Neuron (in vitro differentiated cells): ENCODE measurements around the gene NTN3.

Experiments
- H2AFZ ChIP-seq: one replicate; pipeline ENCODE4 v1.6.1; 2013; ENCODE audit warnings: low read depth, mild to moderate bottlenecking, inconsistent platforms, low read length, moderate library complexity
- H3K27me3 ChIP-seq: one replicate; pipeline ENCODE4 v1.6.1; 2013; ENCODE audit warnings: low read length; ENCODE audit not compliant: insufficient read depth
- H3K36me3 ChIP-seq: one replicate; pipeline ENCODE4 v1.6.1; 2013; ENCODE audit warnings: low read length; ENCODE audit not compliant: insufficient read depth
- H3K4me1 ChIP-seq: one replicate; pipeline ENCODE4 v1.6.1; 2013; ENCODE audit warnings: low read length; ENCODE audit not compliant: insufficient read depth
- H3K4me3 ChIP-seq: 2 replicates; pipeline ENCODE4 v1.5.1; 2013; ENCODE audit warnings: mild to moderate bottlenecking, low read length, moderate library complexity
- H3K9me3 ChIP-seq: one replicate; pipeline ENCODE4 v1.6.1; 2013; ENCODE audit warnings: low read length

NTN3 gene

DNA sequence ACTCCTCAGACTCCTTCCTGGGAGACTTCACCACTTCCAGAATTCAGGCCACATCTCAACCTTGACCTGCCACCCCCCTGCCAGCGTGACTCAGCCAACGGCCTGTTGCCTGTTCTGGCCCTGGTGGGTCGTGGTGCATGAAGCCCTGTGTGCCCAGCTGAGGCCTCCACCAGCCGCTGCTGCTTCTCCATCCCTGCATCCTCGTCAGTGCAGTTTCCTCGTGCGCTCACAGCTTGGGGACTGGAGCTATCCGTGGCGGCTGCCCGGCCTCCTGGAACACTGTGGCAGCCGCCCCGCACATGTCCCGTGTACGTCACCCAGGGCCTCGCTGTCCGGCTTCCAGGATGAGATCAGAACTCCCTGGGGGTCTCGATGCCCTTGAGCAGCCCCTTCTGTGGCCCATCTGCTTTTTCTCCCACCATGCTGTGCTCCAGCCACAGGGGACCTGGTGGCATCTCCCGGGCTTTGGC lies 19.2 kb upstream of the NTN3 start:
- H3K4me1 ChIP-seq, result no peaks in the 10 kb centered on the region
- H3K36me3 ChIP-seq, result peaks cover 76% of the 10 kb centered on the region
- no peak overlapping the region for H2AFZ ChIP-seq
- no peak overlapping the region for H3K4me3 ChIP-seq
- no peaks in the 10 kb centered on the region for H3K27me3 ChIP-seq
- H3K9me3 ChIP-seq, result no peaks in the 10 kb centered on the region

DNA sequence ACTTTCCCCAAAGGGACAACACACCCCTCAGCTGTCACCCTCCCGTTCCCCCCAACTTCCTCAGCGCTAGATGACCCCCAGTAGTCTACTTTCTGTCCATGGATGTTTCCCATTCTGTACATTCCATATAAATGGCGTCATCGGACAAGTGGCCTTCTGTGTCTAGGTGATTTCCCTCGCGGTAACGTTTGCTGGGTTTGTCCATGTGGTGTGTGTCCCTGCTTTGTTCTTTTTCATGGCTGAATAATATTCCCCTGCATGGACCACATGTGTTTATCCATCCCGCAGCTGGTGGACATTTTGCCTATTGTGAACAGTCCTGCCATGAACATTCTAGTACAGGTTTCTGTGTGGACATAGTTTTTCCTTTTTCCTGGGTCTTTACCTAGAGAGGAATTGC lies 18.4 kb upstream of the NTN3 start:
- H3K27me3 ChIP-seq, result no peaks in the 10 kb centered on the region
- peaks cover 78% of the 10 kb centered on the region for H3K36me3 ChIP-seq
- no peak overlapping the region for H3K4me3 ChIP-seq
- no peaks in the 10 kb centered on the region for H3K9me3 ChIP-seq
- no peaks in the 10 kb centered on the region for H3K4me1 ChIP-seq
- no peak overlapping the region for H2AFZ ChIP-seq

DNA sequence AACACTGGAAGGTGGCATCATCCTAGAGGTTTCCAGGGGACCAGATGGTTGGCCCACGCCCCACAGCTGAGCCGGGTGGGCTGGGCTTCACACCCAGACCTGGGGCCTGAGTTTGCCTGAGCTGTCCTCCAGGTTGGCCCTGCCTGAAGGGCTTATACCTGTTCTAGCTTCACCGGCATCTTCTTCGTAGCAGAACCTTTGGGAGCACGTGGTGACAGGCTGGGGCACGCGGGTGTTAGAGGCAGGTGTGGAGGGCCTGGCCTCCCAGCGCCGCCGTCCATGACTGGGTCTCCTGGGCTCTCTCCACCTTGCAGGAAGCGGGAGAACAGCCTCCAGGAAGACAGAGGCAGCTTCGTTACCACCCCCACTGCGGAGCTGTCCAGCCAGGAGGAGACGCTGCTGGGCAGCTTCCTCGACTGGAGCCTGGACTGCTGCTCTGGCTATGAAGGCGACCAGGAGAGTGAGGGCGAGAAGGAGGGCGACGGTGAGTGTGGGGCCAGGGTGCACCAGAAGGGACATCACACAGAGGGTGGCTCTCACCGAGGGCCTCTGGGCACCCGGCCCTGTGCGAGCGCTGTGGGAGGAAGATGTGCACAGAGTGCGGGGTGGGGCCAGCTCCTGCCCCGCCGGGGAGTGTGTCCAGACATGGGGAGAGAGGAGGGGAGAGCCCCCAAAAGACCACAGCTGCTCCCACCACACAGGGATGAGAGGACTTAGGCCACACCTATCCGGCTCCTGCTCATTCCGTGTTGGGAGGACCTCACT lies 15.8 kb upstream of the NTN3 start:
- Histone ChIP-seq H3K4me3 (no peak overlapping the region), H2AFZ (no peak overlapping the region), H3K9me3 (no peaks in the 10 kb centered on the region), H3K36me3 (peaks cover 54% of the 10 kb centered on the region), H3K4me1 (peaks cover 3% of the 10 kb centered on the region), H3K27me3 (no peaks in the 10 kb centered on the region)

DNA sequence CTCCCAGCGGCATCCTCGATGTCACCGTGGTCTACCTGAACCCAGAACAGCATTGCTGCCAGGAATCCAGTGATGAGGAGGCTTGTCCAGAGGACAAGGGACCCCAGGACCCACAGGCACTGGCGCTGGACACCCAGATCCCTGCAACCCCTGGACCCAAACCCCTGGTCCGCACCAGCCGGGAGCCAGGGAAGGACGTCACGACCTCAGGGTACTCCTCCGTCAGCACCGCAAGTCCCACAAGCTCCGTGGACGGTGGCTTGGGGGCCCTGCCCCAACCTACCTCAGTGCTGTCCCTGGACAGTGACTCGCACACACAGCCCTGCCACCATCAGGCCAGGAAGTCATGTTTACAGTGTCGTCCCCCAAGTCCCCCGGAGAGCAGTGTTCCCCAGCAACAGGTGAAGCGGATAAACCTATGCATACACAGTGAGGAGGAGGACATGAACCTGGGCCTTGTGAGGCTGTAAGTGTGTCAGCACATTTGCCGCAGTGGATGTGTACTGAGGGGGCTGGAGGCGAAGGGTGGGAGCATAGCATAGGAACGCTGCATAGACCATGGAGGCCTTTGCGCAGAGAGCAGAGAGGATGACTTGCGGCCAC lies 14.4 kb upstream of the NTN3 start:
- no peak overlapping the region for H2AFZ ChIP-seq
- H3K9me3 ChIP-seq, result no peaks in the 10 kb centered on the region
- peaks cover 55% of the 10 kb centered on the region for H3K36me3 ChIP-seq
- no peak overlapping the region for H3K4me3 ChIP-seq
- no peaks in the 10 kb centered on the region for H3K27me3 ChIP-seq
- peaks cover 12% of the 10 kb centered on the region for H3K4me1 ChIP-seq

DNA sequence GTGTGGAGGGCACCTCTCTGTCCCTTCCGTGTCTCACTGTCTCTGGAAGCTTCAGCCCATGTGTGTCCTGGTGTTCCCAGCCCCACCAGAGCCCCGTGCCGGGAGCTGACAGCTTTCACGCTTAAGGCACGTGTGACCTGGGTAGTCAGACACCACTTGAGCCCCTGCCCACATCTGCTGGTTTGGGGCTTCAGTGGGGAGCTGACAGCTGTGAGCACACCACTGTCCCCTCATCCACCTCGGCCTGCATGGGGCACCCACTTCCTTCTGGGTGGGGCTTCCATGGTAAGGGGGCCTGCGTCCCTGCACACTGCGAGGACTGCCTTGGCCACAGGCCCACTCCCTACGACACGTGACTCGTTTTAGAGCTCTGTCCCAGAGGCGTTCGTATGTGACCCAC lies 13.8 kb upstream of the NTN3 start:
- peaks cover 12% of the 10 kb centered on the region for H3K4me1 ChIP-seq
- H3K9me3 ChIP-seq, result no peaks in the 10 kb centered on the region
- no peaks in the 10 kb centered on the region for H3K27me3 ChIP-seq
- H2AFZ ChIP-seq, result no peak overlapping the region
- H3K36me3 ChIP-seq, result peaks cover 49% of the 10 kb centered on the region
- no peak overlapping the region for H3K4me3 ChIP-seq

DNA sequence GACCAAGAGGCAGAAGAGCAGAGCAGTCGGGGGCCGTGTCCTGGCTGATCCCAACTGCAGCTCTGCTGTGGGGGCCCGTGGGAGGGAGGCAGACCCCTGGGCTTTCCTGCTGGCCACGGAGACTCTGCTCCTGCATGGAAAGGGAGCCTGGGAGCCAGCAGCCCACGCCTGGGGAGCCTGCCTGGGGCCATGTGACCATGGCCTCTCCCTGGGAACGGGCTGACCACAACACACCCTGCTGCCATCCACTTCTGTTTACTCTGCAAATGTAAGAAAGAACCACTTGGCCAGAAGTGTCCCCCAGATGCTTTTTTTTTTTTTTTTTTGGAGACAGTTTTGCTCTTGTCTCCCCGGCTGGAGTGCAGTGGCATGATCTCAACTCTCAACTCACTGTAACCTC lies 13.2 kb upstream of the NTN3 start:
- Histone ChIP-seq H3K4me3 (no peak overlapping the region), H3K36me3 (peaks cover 46% of the 10 kb centered on the region), H3K4me1 (peaks cover 12% of the 10 kb centered on the region), H2AFZ (no peak overlapping the region), H3K9me3 (no peaks in the 10 kb centered on the region), H3K27me3 (no peaks in the 10 kb centered on the region)

DNA sequence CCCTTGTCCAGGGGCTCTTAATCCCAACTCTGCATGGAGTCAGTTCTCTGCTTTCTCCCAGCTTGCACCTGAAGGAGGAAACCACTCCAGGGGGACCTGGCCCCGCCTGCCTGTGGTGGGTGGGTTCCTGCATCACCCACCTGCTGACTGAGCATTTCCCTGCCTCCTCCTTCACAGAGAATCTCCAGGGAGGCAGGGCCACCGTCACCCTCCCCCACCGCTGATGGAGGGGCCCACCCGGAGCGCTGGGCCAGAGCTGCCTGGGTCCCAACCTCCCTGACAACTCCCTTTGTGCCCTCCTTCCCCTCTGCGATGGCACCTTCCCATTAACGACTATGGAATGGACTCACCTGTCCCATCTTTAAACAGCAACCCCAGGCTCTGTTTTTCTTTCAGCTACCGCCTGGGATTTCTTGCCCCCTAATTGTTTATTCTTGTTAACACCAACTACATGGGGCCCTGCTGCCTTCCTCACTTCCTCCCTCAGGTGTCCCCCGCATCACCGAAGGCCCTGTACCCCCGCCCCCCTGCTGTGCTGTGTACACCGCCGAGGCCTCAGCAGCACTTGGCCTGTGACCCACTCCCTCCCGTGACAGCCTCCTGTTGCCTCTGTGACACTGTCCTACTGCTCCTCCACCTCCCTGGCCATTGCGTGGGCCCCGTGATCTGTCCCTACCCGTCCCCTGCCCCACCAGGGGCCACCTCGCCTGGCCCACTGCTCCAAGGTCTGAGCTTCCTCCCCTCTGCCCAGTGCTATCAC lies 12.0 kb upstream of the NTN3 start:
- Histone ChIP-seq H3K9me3 (no peaks in the 10 kb centered on the region), H3K27me3 (no peaks in the 10 kb centered on the region), H3K36me3 (peaks cover 35% of the 10 kb centered on the region), H2AFZ (peak overlapping the region; percentile 31), H3K4me3 (peak overlapping the region; percentile 50), H3K4me1 (peaks cover 12% of the 10 kb centered on the region)

DNA sequence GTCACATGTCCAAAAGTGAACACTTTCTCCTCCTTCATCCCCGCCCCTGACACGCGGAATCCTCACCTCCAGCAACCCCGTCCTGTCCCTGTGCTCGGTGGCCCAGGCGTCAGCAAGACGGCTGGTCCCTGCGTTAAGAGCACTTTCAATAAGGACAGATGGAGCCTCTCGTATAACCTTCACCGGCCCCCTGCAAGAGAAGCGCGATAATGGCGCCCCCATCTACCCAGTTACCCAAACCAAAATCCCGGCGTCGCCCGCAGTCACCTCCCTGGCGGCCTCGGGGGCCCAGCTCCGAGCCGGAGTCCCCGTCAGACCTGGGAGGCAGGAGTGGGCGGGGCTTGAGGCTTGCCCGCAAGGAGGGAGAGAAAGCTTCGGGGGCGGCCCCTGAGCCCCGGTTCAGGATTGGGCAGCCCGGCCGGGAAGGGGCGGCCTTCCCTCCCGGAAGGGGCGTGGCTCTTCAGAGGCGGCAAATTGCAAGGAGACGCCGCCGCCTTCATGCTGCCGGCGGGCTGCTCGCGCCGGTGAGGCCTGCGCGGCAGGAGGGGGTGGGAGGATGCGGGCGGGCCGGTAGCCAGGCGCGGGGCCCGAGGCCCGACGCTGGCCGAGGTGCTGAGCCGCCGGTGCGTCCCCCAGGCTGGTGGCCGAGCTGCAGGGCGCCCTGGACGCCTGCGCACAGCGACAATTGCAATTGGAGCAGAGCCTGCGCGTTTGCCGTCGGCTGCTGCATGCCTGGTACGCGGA lies 11.3 kb upstream of the NTN3 start, which contains the start of gene TEDC2:
TEDC2 (plus strand) TSS at position 463 of the 744 bp plus-strand sequence; CDS start at position 499, 36 bp downstream.
- H2AFZ ChIP-seq, result peak within 1 kb of the TSS; percentile 31
- H3K4me3 ChIP-seq, result peak within 1 kb of the TSS; percentile 50

DNA sequence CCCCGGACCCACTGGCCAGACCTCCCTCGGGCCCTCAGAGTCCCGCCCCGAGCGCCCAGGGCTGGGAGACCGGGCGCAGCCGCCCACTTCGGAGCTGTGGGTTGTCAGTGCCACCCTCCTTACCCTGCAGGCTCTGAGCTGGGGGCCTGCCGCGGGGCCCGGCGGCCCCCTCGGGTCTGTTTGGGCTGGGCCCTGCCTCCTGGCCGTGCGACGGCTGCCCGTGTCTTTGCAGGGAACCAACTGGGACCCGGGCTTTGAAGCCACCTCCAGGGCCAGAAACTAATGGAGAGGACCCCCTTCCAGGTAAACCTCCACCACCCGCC lies 10.7 kb upstream of the NTN3 start:
- Histone ChIP-seq H3K27me3 (no peaks in the 10 kb centered on the region), H3K36me3 (peaks cover 28% of the 10 kb centered on the region)

More for the DNA sequence above, 11.3 kb upstream of the NTN3 start, which contains the start of gene TEDC2:
- Histone ChIP-seq H3K36me3 (peaks cover 30% of the 10 kb centered on the region), H3K9me3 (no peaks in the 10 kb centered on the region), H3K27me3 (no peaks in the 10 kb centered on the region), H3K4me1 (peaks cover 12% of the 10 kb centered on the region)

DNA sequence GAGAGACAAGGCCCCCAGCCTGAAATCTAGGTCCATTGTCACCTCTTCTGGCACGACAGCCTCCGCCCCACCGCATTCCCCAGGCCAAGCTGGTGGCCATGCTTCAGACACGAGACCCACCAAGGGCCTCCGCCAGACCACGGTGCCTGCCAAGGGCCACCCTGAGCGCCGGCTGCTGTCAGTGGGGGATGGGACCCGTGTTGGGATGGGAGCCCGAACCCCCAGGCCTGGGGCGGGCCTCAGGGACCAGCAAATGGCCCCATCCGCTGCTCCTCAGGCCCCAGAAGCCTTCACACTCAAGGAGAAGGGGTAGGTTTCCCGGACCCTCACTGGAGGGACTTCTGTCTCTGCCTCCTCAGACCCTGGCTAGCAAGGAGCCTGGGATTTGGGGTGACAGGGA lies 10.2 kb upstream of the NTN3 start:
- H3K9me3 ChIP-seq, result no peaks in the 10 kb centered on the region
- H3K4me1 ChIP-seq, result peaks cover 12% of the 10 kb centered on the region
- no peaks in the 10 kb centered on the region for H3K27me3 ChIP-seq
- no peak overlapping the region for H2AFZ ChIP-seq
- H3K36me3 ChIP-seq, result peaks cover 24% of the 10 kb centered on the region
- peak overlapping the region; percentile 50 for H3K4me3 ChIP-seq

More for the DNA sequence above, 10.7 kb upstream of the NTN3 start:
- Histone ChIP-seq H3K4me3 (peak overlapping the region; percentile 50), H3K4me1 (peaks cover 12% of the 10 kb centered on the region), H2AFZ (peak overlapping the region; percentile 31), H3K9me3 (no peaks in the 10 kb centered on the region)

DNA sequence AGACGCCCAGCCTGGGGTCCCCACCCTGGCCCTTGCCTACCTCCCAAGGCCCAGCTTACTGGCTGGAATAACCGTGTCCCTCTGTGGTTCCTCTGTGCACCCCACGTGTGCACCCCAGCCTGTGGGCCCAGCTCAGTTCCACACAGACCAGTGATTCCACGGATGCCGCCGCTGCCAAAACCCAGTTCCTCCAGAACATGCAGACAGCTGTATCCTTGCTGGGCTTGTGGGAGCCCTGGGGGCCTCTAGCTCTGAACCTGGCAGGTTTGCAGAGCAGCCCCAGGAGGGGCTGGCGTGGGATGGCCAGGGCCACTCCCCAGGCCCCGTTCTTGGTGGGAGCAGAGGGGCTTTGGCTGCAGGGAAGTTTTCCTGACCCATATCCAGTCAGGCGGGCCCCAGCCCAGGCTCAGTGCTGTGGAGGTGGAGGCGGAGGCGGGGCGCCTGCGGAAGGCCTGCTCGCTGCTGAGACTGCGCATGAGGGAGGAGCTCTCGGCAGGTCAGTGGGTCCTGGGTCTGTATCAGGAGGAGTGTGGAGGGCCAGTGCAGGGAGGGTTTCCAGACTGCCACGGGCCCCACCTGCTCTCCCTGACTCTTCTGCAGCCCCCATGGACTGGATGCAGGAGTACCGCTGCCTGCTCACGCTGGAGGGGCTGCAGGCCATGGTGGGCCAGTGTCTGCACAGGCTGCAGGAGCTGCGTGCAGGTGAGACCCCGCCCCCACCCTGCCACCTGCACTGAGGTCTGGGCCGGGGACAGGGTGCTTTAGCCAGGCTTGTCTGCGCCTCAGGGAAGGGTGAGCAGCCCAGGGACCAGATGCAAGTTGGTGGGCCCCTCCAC lies 8.8 kb upstream of the NTN3 start:
- H3K36me3 ChIP-seq, result peaks cover 12% of the 10 kb centered on the region
- no peak overlapping the region for H2AFZ ChIP-seq
- H3K4me3 ChIP-seq, result no peak overlapping the region
- no peaks in the 10 kb centered on the region for H3K27me3 ChIP-seq
- peaks cover 12% of the 10 kb centered on the region for H3K4me1 ChIP-seq
- no peaks in the 10 kb centered on the region for H3K9me3 ChIP-seq

DNA sequence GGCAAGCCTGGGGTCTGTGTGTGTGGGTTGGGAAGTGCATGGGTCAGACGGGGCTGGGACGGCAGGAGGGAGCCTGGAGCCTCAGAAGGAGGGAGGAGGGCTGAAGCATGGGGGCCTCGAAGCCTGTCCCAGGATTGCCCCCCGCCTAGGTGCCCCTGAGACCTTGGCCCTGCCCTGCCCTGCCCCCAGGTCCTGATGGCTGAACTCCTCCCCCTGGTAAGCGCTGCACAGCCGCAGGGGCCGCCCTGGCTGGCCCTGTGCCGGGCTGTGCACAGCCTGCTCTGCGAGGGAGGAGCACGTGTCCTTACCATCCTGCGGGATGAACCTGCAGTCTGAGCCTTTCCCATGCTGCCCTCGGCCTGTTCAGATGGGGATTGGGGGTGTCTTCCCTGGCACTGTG lies 6.8 kb upstream of the NTN3 start:
- no peaks in the 10 kb centered on the region for H3K9me3 ChIP-seq
- H3K4me1 ChIP-seq, result peaks cover 20% of the 10 kb centered on the region
- H2AFZ ChIP-seq, result no peak overlapping the region
- H3K27me3 ChIP-seq, result no peaks in the 10 kb centered on the region
- no peak overlapping the region for H3K4me3 ChIP-seq
- peaks cover 9% of the 10 kb centered on the region for H3K36me3 ChIP-seq
